Osteoblast (primary cell): ENCODE results near the gene DCLK1. TPM values are rescaled to one million over a fixed set of nuclear protein-coding genes. Genes with fewer than 3 reads are reported as not detected.
A peak's percentile ranks its signal among the peaks of the same experiment; 100 is the strongest.

Experiments
- DNase-seq: peaks from one replicate; pipeline ENCODE4 v3.0.0; 2011; ENCODE audit warnings: low spot score, mixed read lengths; ENCODE audit not compliant: insufficient read length; ENCODE audit errors: missing footprints
- H2AFZ ChIP-seq: 2 replicates; pipeline ENCODE4 v1.6.0; 2011; ENCODE audit warnings: mild to moderate bottlenecking, low read length
- H3K27ac ChIP-seq: 2 replicates; pipeline ENCODE4 v1.5.1; 2011; ENCODE audit warnings: mild to moderate bottlenecking, low read depth, low read length, moderate library complexity
- H3K27me3 ChIP-seq: 2 replicates; pipeline ENCODE4 v1.6.0; 2012; ENCODE audit warnings: mild to moderate bottlenecking, control low read depth, inconsistent platforms, low read length, moderate library complexity; ENCODE audit not compliant: insufficient read depth
- H3K36me3 ChIP-seq: 2 replicates; pipeline ENCODE4 v1.5.1; 2011; ENCODE audit warnings: mild to moderate bottlenecking, low read length, control low read depth, moderate library complexity; ENCODE audit not compliant: insufficient read depth
- H3K4me1 ChIP-seq: 2 replicates; pipeline ENCODE4 v1.5.1; 2011; ENCODE audit warnings: mild to moderate bottlenecking, low read length, control low read depth, moderate library complexity; ENCODE audit not compliant: insufficient read depth
- H3K4me2 ChIP-seq: 2 replicates; pipeline ENCODE4 v1.6.0; 2011; ENCODE audit warnings: mild to moderate bottlenecking, low read length; ENCODE audit not compliant: insufficient read depth
- H3K4me3 ChIP-seq: fragments of 200-600 bp; sonication (generic); 3 replicates; pipeline ENCODE4 v1.5.1; 2012; ENCODE audit warnings: mild to moderate bottlenecking, low read length, inconsistent platforms; ENCODE audit not compliant: insufficient read depth
- H3K79me2 ChIP-seq: 2 replicates; pipeline ENCODE4 v1.6.0; 2012; ENCODE audit warnings: mild to moderate bottlenecking, low read length, control low read depth, inconsistent platforms; ENCODE audit not compliant: insufficient read depth
- H3K9me3 ChIP-seq: 2 replicates; pipeline ENCODE4 v1.5.1; 2011; ENCODE audit warnings: low read depth, low read length, control low read depth
- H4K20me1 ChIP-seq: 2 replicates; pipeline ENCODE4 v1.6.0; 2012; ENCODE audit warnings: mild to moderate bottlenecking, low read length, control low read depth; ENCODE audit not compliant: insufficient read depth
- CTCF ChIP-seq: IDR thresholded peaks from 2 replicates; pipeline ENCODE4 v1.5.1; 2011; ENCODE audit warnings: mild to moderate bottlenecking, low read depth, low read length, moderate library complexity; ENCODE audit errors: extremely low read depth
- total RNA-seq: library from RNA; depleted of rRNA; stranded (reverse); fragments of >200 nt; gene quantifications from 2 replicates; pipeline ENCODE4 v1.2.3, GENCODE V29; 2012

The DCLK1 gene
- total RNA-seq, 1 donor: 132 TPM

DNA sequence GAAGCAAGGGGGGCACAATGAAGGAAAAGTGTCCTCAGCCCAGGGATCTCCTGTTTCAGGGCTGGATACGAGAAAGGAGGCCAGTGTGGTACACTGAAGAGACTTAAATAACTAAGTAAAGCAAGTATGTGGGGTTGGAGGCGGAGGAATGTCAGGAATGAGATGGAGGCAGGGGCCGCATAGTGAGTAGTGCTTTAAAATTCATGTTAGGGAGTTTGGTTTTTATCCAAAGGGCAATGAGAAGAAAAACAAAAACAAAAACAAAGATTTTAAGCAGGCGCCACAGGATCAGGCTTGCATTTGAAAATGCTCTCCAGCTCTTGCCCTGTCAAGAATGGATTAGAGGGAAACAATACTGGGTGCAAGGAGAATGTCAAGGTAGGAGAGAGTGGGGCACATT is 273.4 kb downstream of the DCLK1 start:
- Histone ChIP-seq H3K27me3 (no peaks in the 10 kb centered on the region), H3K36me3 (no peaks in the 10 kb centered on the region), H2AFZ (peak overlapping the region; percentile 91), H3K4me1 (peaks cover 17% of the 10 kb centered on the region), H3K79me2 (no peaks in the 10 kb centered on the region), H4K20me1 (no peaks in the 10 kb centered on the region), H3K9me3 (no peaks in the 10 kb centered on the region), H3K27ac (no peak overlapping the region), H3K4me3 (peak overlapping the region; percentile 17), H3K4me2 (peak overlapping the region; percentile 54)
- TF ChIP-seq CTCF: no peak
- DNase-seq: no peak

DNA sequence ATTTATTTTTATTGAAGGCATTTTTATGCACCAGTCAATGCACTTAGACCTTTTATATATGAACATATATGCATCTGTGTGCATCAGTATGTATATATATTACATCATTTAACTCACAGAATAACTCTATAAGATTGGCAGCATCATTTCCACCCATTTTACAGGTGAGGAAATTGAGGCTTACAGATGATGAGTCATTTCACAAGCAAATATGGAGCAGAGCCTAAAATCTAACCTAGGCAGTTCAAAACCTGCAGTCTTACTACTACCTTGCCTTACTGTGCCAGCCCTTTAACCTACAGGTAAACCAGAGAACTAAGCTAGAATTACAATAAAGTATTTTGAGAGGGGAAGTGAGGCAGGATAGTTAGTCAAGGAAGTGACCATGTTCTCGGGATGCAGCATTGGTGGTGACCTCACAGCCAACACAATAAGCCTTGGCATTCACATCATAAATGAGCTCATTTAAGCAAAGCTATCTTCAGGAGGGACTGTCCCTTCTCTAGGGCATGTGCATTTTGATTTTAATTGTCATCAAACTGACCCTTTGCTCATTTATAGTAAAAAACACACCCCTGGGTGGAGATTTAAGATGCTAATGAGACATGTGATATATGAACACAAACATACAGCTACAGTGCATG is 274.3 kb downstream of the DCLK1 start:
- H3K27ac ChIP-seq: no peak overlapping the region
- H3K9me3 ChIP-seq: no peaks in the 10 kb centered on the region
- no peak overlapping the region for H3K4me3 ChIP-seq
- no peak for TF ChIP-seq CTCF
- no peak overlapping the region for H3K4me2 ChIP-seq
- DNase-seq: no peak
- no peaks in the 10 kb centered on the region for H4K20me1 ChIP-seq
- H2AFZ ChIP-seq: no peak overlapping the region
- H3K36me3 ChIP-seq: no peaks in the 10 kb centered on the region
- H3K4me1 ChIP-seq: peaks cover 17% of the 10 kb centered on the region
- H3K27me3 ChIP-seq: no peaks in the 10 kb centered on the region
- H3K79me2 ChIP-seq: no peaks in the 10 kb centered on the region

- no peak overlapping the region for H3K4me3 ChIP-seq
- H3K36me3 ChIP-seq: no peaks in the 10 kb centered on the region
- H3K27ac ChIP-seq: no peak overlapping the region
- H3K4me1 ChIP-seq: peaks cover 17% of the 10 kb centered on the region
- H3K79me2 ChIP-seq: no peaks in the 10 kb centered on the region
- no peak overlapping the region for H3K4me2 ChIP-seq
- no peaks in the 10 kb centered on the region for H3K27me3 ChIP-seq
- no peaks in the 10 kb centered on the region for H3K9me3 ChIP-seq
- TF ChIP-seq CTCF: no peak
- H4K20me1 ChIP-seq: no peaks in the 10 kb centered on the region
- no peak for DNase-seq
- H2AFZ ChIP-seq: no peak overlapping the region
These were observed 275.1 kb downstream of the DCLK1 start for GRCh38 chr13:35856084-35856483.

GRCh38 chr13:35855531-35856019 is 275.6 kb downstream of the DCLK1 start:
- Histone ChIP-seq H2AFZ (peak overlapping the region; percentile 81), H3K9me3 (no peaks in the 10 kb centered on the region), H3K4me3 (no peak overlapping the region)

More at GRCh38 chr13:35855531-35856019, 275.6 kb downstream of the DCLK1 start:
- Histone ChIP-seq H3K27me3 (no peaks in the 10 kb centered on the region), H3K4me2 (peak overlapping the region; percentile 46), H4K20me1 (no peaks in the 10 kb centered on the region), H3K79me2 (no peaks in the 10 kb centered on the region), H3K4me1 (peaks cover 17% of the 10 kb centered on the region), H3K27ac (no peak overlapping the region), H3K36me3 (no peaks in the 10 kb centered on the region)
- DNase-seq: no peak
- no peak for TF ChIP-seq CTCF
